Neural cell (in vitro differentiated cells): Measurements from ENCODE around the gene GRM3.

Experiments
- EP300 ChIP-seq: fragments of 450-650 bp; conservative IDR thresholded peaks from 2 replicates; pipeline ENCODE4 v1.6.1; 2014; ENCODE audit warnings: antibody characterized with exemption, mild to moderate bottlenecking, moderate library complexity; ENCODE audit not compliant: poor library complexity, severe bottlenecking
- MXI1 ChIP-seq: fragments of 450-650 bp; conservative IDR thresholded peaks from 2 replicates; pipeline ENCODE4 v1.6.1; 2014; ENCODE audit warnings: antibody characterized with exemption, mild to moderate bottlenecking; ENCODE audit not compliant: poor library complexity, severe bottlenecking
- POLR2AphosphoS5 ChIP-seq: IDR thresholded peaks from 2 replicates; pipeline ENCODE4 v1.6.1; 2012

DNA sequence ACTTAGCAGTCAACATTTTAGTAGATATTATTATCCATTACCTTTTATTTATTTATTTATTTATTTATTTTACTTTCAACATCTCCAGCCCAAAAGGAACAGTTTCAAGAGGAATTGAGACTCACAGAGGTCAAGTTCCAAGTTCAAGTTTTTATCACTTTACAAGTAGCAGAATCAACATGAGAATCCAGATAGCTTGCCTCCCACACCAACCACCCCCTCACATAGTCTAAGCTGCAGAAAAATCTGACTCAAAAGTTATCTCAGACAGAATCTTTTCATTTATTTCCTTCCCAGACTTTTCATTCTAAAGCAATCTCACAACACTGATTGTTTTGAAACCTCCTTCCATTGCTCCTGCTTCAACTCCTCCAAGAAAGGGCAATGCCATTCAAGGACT lies 129.6 kb downstream of the GRM3 start:
- TF ChIP-seq MXI1, result no peak
- TF ChIP-seq EP300, result no peak
- TF ChIP-seq POLR2AphosphoS5, result no peak
